Measurements from ENCODE around the gene FAM81A.

FAM81A gene

GRCh38 chr15:59537403-59537802 lies 99.4 kb downstream of the FAM81A start:
- no peaks in the 10 kb centered on the region for H3K79me2 ChIP-seq
- no peaks in the 10 kb centered on the region for H3K9me3 ChIP-seq (ENCODE audit: control insufficient read depth, low read length)
- no peak overlapping the region for H3K4me2 ChIP-seq (ENCODE audit: low read length)
- no peak overlapping the region for H3K4me3 ChIP-seq (ENCODE audit: low read depth, low read length)
- no peak overlapping the region for H3K9ac ChIP-seq
- H2AFZ ChIP-seq, result no peak overlapping the region
- H3K4me1 ChIP-seq, result no peaks in the 10 kb centered on the region
- no peak overlapping the region for H3K27ac ChIP-seq
- no peaks in the 10 kb centered on the region for H3K27me3 ChIP-seq (ENCODE audit: control insufficient read depth, insufficient read depth, low read length)
- TF ChIP-seq, protein P1, sequence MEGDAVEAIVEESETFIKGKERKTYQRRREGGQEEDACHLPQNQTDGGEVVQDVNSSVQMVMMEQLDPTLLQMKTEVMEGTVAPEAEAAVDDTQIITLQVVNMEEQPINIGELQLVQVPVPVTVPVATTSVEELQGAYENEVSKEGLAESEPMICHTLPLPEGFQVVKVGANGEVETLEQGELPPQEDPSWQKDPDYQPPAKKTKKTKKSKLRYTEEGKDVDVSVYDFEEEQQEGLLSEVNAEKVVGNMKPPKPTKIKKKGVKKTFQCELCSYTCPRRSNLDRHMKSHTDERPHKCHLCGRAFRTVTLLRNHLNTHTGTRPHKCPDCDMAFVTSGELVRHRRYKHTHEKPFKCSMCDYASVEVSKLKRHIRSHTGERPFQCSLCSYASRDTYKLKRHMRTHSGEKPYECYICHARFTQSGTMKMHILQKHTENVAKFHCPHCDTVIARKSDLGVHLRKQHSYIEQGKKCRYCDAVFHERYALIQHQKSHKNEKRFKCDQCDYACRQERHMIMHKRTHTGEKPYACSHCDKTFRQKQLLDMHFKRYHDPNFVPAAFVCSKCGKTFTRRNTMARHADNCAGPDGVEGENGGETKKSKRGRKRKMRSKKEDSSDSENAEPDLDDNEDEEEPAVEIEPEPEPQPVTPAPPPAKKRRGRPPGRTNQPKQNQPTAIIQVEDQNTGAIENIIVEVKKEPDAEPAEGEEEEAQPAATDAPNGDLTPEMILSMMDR (IDR thresholded peaks at IDR 0.05), result no peak
- H3K36me3 ChIP-seq (ENCODE audit: control insufficient read depth, insufficient read depth, low read length), result no peaks in the 10 kb centered on the region

GRCh38 chr15:59538494-59538893 lies 100.5 kb downstream of the FAM81A start:
- no peak overlapping the region for H3K27ac ChIP-seq
- no peaks in the 10 kb centered on the region for H3K4me1 ChIP-seq
- TF ChIP-seq, protein P1 (IDR thresholded peaks at IDR 0.05), result no peak
- H2AFZ ChIP-seq, result no peak overlapping the region
- H3K4me2 ChIP-seq (ENCODE audit: low read length), result no peak overlapping the region
- no peaks in the 10 kb centered on the region for H3K79me2 ChIP-seq
- H3K9ac ChIP-seq, result no peak overlapping the region
- no peak overlapping the region for H3K4me3 ChIP-seq (ENCODE audit: low read depth, low read length)
- H3K9me3 ChIP-seq (ENCODE audit: control insufficient read depth, low read length), result no peaks in the 10 kb centered on the region
- H3K27me3 ChIP-seq (ENCODE audit: control insufficient read depth, insufficient read depth, low read length), result no peaks in the 10 kb centered on the region
- no peaks in the 10 kb centered on the region for H3K36me3 ChIP-seq (ENCODE audit: control insufficient read depth, insufficient read depth, low read length)

GRCh38 chr15:59539799-59540198 lies 101.8 kb downstream of the FAM81A start:
- Histone ChIP-seq H3K4me2 (ENCODE audit: low read length) (no peak overlapping the region), H3K79me2 (no peaks in the 10 kb centered on the region), H3K27me3 (ENCODE audit: control insufficient read depth, insufficient read depth, low read length) (no peaks in the 10 kb centered on the region), H3K9me3 (ENCODE audit: control insufficient read depth, low read length) (no peaks in the 10 kb centered on the region), H3K9ac (no peak overlapping the region), H3K4me1 (no peaks in the 10 kb centered on the region), H3K27ac (no peak overlapping the region), H3K36me3 (ENCODE audit: control insufficient read depth, insufficient read depth, low read length) (no peaks in the 10 kb centered on the region), H2AFZ (no peak overlapping the region), H3K4me3 (ENCODE audit: low read depth, low read length) (no peak overlapping the region)
- TF ChIP-seq, protein P1 (IDR thresholded peaks at IDR 0.05), result no peak

DNA sequence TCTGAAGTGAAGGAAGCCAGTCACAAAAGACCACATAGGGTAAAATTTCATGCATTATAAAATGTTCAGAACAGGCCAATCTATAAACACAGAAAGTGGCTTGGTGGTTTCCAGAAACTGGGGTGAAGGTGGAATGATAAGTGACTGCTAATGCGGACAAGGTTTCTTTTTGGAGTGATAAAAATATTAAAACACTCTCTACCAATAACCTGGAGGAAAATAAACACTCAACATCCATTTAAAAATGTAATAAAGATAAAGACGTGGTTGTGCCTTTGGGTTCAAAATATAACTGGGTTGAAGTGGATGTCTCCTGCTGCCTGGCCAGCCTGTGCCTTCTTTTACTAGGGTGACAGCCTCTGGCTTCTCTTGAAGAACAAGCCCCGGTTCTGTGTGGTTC lies 102.7 kb downstream of the FAM81A start:
- Histone ChIP-seq H3K4me3 (ENCODE audit: low read depth, low read length) (no peak overlapping the region), H3K9ac (no peak overlapping the region), H3K36me3 (ENCODE audit: control insufficient read depth, insufficient read depth, low read length) (no peaks in the 10 kb centered on the region), H3K79me2 (no peaks in the 10 kb centered on the region), H3K9me3 (ENCODE audit: control insufficient read depth, low read length) (no peaks in the 10 kb centered on the region), H3K27ac (no peak overlapping the region), H3K4me1 (no peaks in the 10 kb centered on the region), H2AFZ (no peak overlapping the region), H3K4me2 (ENCODE audit: low read length) (no peak overlapping the region), H3K27me3 (ENCODE audit: control insufficient read depth, insufficient read depth, low read length) (no peaks in the 10 kb centered on the region)
- TF ChIP-seq, protein P1 (IDR thresholded peaks at IDR 0.05), result no peak

GRCh38 chr15:59541750-59542149 lies 103.8 kb downstream of the FAM81A start:
- Histone ChIP-seq H3K27ac (no peak overlapping the region), H3K9me3 (ENCODE audit: control insufficient read depth, low read length) (no peaks in the 10 kb centered on the region), H3K4me1 (no peaks in the 10 kb centered on the region), H3K79me2 (no peaks in the 10 kb centered on the region), H3K4me3 (ENCODE audit: low read depth, low read length) (no peak overlapping the region), H3K4me2 (ENCODE audit: low read length) (no peak overlapping the region), H2AFZ (no peak overlapping the region), H3K27me3 (ENCODE audit: control insufficient read depth, insufficient read depth, low read length) (no peaks in the 10 kb centered on the region), H3K36me3 (ENCODE audit: control insufficient read depth, insufficient read depth, low read length) (no peaks in the 10 kb centered on the region), H3K9ac (no peak overlapping the region)
- TF ChIP-seq, protein P1 (IDR thresholded peaks at IDR 0.05), result no peak
